ENCODE results near the gene SLC24A3.

DNA sequence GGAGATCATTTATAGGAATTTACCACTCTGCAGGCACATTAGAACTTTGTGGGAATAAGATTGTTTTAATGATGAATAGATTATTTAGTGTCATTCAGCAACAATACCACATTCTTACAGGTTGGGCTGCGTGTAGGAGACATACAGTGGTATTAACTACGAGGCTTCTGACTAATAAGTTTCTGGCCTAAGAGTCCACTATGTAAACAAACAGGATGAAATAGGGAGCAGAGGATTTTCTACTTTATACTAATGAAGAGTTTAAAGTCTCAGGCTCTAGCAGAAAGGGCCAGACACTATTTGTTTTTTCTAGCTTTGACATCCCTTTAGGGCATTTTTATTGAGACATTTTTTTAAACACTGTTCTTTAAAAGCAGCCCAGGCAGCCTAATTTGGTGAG, 75.6 kb downstream of the SLC24A3 start:
- TF ChIP-seq CTCF (IDR thresholded peaks at IDR 0.05) (no peak), EZH2 (IDR thresholded peaks at IDR 0.05) (no peak)
